Stimulated activated CD8-positive, alpha-beta memory T cell treated with anti-CD3 and anti-CD28 coated beads, Interleukin-15, amount 100 ng/mL, for 4 hours (primary cell): ENCODE results near the gene DOCK7.

Source experiments
- DNase-seq, 2 donors: peaks; one replicate each; pipeline ENCODE4 v3.0.0-alpha.2; 2020; ENCODE audit warnings: low read depth in 2 of 2

The DOCK7 gene

GRCh38 chr1:62450301-62450700 is 237.9 kb downstream of the DOCK7 start:
- DNase-seq = no peak

- DNase-seq = no peak
Observed at GRCh38 chr1:62448221-62448933, 239.8 kb downstream of the DOCK7 start.

- DNase-seq = no peak
Observed at GRCh38 chr1:62444701-62445100, 243.5 kb downstream of the DOCK7 start.

GRCh38 chr1:62439652-62440371 is 248.4 kb downstream of the DOCK7 start:
- DNase-seq = no peak

- no peak for DNase-seq
Observed at GRCh38 chr1:62438163-62438562, 250.0 kb downstream of the DOCK7 start.

- peak in 1 of 2 donors; percentile 13 for DNase-seq
Observed at GRCh38 chr1:62437273-62437940, 250.8 kb downstream of the DOCK7 start.

- DNase-seq = peak; percentile 91 to 96
Observed at GRCh38 chr1:62436466-62437272, 251.5 kb downstream of the DOCK7 start, which contains the start of gene USP1. USP1 (plus strand) TSS chr1:62437049; CDS start chr1:62439868, 2,819 bp downstream.

GRCh38 chr1:62436039-62436465 is 252.1 kb downstream of the DOCK7 start:
- peak in 1 of 2 donors; percentile 94 for DNase-seq

- no peak for DNase-seq
Observed at GRCh38 chr1:62435231-62436038, 252.8 kb downstream of the DOCK7 start.

- no peak for DNase-seq
Observed at GRCh38 chr1:62434618-62435001, 253.6 kb downstream of the DOCK7 start.

GRCh38 chr1:62433861-62434617 is 254.1 kb downstream of the DOCK7 start:
- no peak for DNase-seq

GRCh38 chr1:62429581-62429980 is 258.6 kb downstream of the DOCK7 start:
- no peak for DNase-seq

- DNase-seq = no peak
Observed at GRCh38 chr1:62428351-62428750, 259.8 kb downstream of the DOCK7 start.

GRCh38 chr1:62426794-62427193 is 261.4 kb downstream of the DOCK7 start:
- no peak for DNase-seq

GRCh38 chr1:62426237-62426636 is 261.9 kb downstream of the DOCK7 start:
- DNase-seq = no peak

GRCh38 chr1:62425041-62425440 is 263.1 kb downstream of the DOCK7 start:
- no peak for DNase-seq

- DNase-seq = no peak
Observed at GRCh38 chr1:62424411-62424810, 263.8 kb downstream of the DOCK7 start.

GRCh38 chr1:62423580-62424242 is 264.5 kb downstream of the DOCK7 start:
- no peak for DNase-seq

GRCh38 chr1:62420214-62420613 is 268.0 kb downstream of the DOCK7 start:
- no peak for DNase-seq
